AG04450 (cell line): Measurements from ENCODE around the gene CCDC167. TPM values are rescaled to one million over a fixed set of nuclear protein-coding genes. Genes with fewer than 3 reads are reported as not detected.

Experiments used
- CTCF ChIA-PET: fragments of 300-600, 350-600 bp; formaldehyde crosslinking; extraction: SDS; loops from one replicate; lab custom pipeline; 2022; ENCODE audit warnings: antibody characterized with exemption, inconsistent platforms; lab: Charles Lee
- POLR2A ChIA-PET: fragments of 350-600 bp; formaldehyde crosslinking; extraction: SDS; loops from one replicate; lab custom pipeline; 2021; ENCODE audit warnings: antibody characterized with exemption, inconsistent platforms; lab: Yijun Ruan, JAX
- DNase-seq: peaks from one replicate; pipeline ENCODE4 v3.0.0-alpha.2; 2011; ENCODE audit warnings: low read depth, low spot score
- H3K27ac ChIP-seq: one replicate; pipeline ENCODE4 v1.5.1; 2012; ENCODE audit warnings: low read depth, low read length, control low read depth
- H3K27me3 ChIP-seq: one replicate; pipeline ENCODE4 v1.6.0; 2012; ENCODE audit warnings: low read length; ENCODE audit not compliant: control insufficient read depth, insufficient read depth
- H3K4me3 ChIP-seq: 2 replicates; pipeline ENCODE4 v1.5.1; 2011; ENCODE audit warnings: mild to moderate bottlenecking, low read depth, low read length, control low read depth
- H3K9me3 ChIP-seq: 2 replicates; pipeline ENCODE4 v1.5.1; 2012; ENCODE audit warnings: low read length; ENCODE audit not compliant: control insufficient read depth, insufficient read depth
- polyA minus RNA-seq: library from RNA; depleted of rRNA, polyadenylated mRNA; stranded (reverse); fragments of >200 nt; gene quantifications from 2 replicates; pipeline ENCODE4 v1.2.3, GENCODE V29; 2011; rRNA and poly(A)+ RNA removed
- polyA plus RNA-seq: library from polyadenylated mRNA; depleted of rRNA; stranded (reverse); fragments of >200 nt; gene quantifications from 2 replicates; pipeline ENCODE4 v1.2.3, GENCODE V29; 2011; rRNA removed
- TF ChIP-seq, protein P1 (sequence below): IDR thresholded peaks from 2 replicates; pipeline ENCODE4 v1.5.1; 2011; ENCODE audit warnings: low read depth, low read length, control low read depth, inconsistent platforms

Gene CCDC167
- 27.3 and 33.3 TPM in 2 replicates for polyA plus RNA-seq
- 10.8 and 11.3 TPM in 2 replicates for polyA minus RNA-seq

DNA sequence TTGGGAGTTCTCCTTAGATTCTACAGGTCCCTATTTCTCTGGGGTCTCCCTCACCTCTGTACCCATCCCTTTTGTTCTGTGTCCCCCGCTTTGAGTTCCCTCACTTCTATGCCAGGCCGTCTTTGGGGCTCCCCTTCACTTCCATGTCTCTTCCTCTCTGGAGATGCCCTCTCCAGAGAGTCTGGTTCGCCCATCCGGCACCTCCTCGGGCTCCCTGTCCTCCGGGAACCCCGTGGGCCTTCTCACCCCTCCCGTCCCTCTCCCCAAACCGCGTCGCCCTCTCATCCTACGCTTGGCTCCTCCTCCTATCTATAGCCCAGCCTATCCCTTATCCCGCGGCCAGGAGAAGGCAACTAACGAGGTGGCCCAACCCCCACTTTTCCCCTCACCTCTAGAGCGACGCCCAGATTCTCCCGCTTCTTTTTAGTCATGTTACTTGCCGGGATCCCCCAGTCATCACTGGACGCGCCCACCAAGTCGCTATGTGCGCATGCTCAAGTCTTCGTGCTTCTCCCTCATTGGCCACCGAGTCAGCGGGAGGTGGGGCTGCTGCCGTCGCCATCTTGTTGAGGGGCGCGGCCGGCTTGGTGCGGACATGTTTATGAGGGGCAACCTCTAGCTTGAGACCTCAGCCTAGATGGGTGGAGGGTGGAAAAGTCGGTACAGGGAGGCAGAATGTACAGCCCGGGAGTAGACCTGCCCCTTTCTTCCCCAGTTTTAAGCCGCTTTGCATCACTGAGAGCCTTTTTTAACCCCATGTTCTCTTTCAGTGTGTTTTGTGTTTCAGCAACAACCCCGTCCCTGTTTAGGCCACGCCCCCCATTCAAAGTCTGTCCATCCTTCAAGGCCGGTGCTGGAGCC is at the start of gene CCDC167:
Gene CCDC167, minus strand, starts transcription at position 461 of the 861 bp plus-strand sequence. Its CDS starts 30 bp downstream, at position 431.
- Histone ChIP-seq H3K4me3 (peak within 1 kb of the TSS; percentile 83), H3K27ac (peak within 1 kb of the TSS; percentile 2), H3K27me3 (peaks cover 7% of the 10 kb centered on the region), H3K9me3 (no peaks in the 10 kb centered on the region)
- CTCF ChIA-PET = interaction anchor here (0.7 to 1.2 kb wide), 4 partner anchors 15 to 257 kb away, joined by 3 to 10 read pairs (median 3); no protein-coding TSS in a partner anchor
- POLR2A ChIA-PET = no interaction called here
- peak; percentile 93 for DNase-seq
- TF ChIP-seq, protein P1, sequence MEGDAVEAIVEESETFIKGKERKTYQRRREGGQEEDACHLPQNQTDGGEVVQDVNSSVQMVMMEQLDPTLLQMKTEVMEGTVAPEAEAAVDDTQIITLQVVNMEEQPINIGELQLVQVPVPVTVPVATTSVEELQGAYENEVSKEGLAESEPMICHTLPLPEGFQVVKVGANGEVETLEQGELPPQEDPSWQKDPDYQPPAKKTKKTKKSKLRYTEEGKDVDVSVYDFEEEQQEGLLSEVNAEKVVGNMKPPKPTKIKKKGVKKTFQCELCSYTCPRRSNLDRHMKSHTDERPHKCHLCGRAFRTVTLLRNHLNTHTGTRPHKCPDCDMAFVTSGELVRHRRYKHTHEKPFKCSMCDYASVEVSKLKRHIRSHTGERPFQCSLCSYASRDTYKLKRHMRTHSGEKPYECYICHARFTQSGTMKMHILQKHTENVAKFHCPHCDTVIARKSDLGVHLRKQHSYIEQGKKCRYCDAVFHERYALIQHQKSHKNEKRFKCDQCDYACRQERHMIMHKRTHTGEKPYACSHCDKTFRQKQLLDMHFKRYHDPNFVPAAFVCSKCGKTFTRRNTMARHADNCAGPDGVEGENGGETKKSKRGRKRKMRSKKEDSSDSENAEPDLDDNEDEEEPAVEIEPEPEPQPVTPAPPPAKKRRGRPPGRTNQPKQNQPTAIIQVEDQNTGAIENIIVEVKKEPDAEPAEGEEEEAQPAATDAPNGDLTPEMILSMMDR = no peak

DNA sequence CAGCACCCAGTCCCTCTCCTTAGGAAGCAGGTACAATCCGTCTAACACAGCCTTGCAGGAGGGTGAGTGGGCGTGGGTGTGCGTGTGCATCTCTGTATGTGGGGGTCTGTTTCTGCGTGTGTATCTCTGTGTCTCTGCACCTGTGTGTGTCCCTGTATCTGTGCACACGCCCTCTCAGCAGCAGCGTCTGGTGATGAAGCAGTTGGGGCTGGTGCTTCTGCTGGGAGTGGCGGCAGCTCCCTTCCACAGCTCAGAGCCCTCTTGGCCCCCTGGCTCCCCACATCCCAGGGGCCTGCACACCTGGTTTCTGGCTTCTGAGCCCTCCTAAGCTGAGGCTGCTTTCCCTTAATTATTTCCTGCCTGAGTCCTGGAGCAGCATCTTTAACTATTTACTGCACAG is 49.5 kb upstream of the CCDC167 start:
- no peak overlapping the region for H3K4me3 ChIP-seq
- POLR2A ChIA-PET = no interaction called here
- TF ChIP-seq, protein P1 = no peak
- peaks cover 2% of the 10 kb centered on the region for H3K27me3 ChIP-seq
- CTCF ChIA-PET = no interaction called here
- no peak overlapping the region for H3K27ac ChIP-seq
- H3K9me3 ChIP-seq = no peaks in the 10 kb centered on the region; the same call in 1 of the 2 replicates
- DNase-seq = no peak

DNA sequence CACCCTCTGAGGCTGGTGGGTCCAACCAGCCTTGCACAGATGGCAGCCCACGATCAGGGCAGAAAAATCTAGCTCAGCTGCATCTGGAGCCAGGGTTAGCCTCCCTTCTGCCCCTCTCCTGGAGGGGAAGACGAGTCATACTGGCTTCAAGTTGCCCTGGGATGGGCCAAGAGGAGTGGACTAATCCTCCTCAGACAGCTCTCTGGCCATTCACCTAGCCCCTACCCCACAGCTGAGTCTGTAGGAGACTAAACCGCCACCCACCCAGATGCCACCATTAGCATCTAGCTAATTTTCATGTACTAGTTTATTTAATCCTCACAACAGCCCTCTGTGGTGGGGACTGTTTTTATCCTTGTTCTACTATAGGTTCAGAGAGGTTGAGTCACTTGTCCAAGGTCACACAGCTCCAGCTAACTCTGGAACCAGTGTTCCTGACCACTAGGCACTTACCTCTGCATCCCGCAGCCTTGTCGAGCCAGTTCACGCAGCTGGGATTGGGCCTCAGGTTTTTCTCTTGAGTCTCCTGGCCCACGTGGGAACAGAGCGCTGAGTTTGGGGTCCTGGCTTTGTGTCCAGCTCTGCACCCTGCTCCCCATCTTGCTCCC is 48.5 kb upstream of the CCDC167 start:
- TF ChIP-seq, protein P1 = no peak
- Histone ChIP-seq H3K4me3 (no peak overlapping the region), H3K27ac (no peak overlapping the region), H3K27me3 (peaks cover 2% of the 10 kb centered on the region), H3K9me3 (no peaks in the 10 kb centered on the region; the same call in 1 of the 2 replicates)
- no peak for DNase-seq
- CTCF ChIA-PET = interaction anchor here (0.8 kb wide), 1 partner anchor 18 kb away, joined by 3 read pairs; no protein-coding TSS in a partner anchor
- POLR2A ChIA-PET = interaction anchor here (0.9 kb wide), 1 partner anchor 115 kb away, joined by 3 read pairs; the partner anchor contains the start of gene CMTR1

DNA sequence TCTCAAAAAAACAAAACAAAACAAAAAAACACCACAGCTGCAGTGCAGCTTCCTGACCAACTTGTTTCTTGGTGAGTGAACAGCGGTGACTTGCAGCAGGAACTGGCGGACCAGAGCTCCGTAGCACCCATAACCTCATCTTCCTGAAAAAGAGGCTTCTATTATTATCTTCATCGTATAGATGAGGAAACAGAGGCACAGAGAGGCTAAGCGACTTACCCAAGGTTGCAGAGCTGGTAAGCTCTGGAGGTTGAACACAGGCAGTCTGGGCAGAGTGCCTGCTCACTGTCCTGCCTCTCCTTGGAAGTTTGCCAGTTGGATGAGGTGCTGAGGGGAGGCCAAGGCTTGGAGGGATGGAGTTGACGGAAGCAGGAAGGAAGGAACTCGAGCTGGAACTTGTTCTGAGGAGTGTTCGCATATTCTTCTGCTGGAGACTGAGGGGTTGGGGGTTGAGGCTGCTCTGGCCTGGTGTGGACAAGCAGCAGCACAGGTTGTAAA is 47.9 kb upstream of the CCDC167 start:
- Histone ChIP-seq H3K4me3 (no peak overlapping the region), H3K9me3 (no peaks in the 10 kb centered on the region; the same call in 1 of the 2 replicates), H3K27ac (no peak overlapping the region), H3K27me3 (peaks cover 2% of the 10 kb centered on the region)
- no peak for DNase-seq
- ChIA-PET POLR2A (interaction anchor here (0.9 kb wide), 1 partner anchor 115 kb away, joined by 3 read pairs; the partner anchor contains the start of gene CMTR1), CTCF (interaction anchor here (0.8 kb wide), 1 partner anchor 18 kb away, joined by 3 read pairs; no protein-coding TSS in a partner anchor)
- TF ChIP-seq, protein P1 = no peak
